K562 (cell line): ENCODE results near the gene USP4. TPM values are rescaled to one million over a fixed set of nuclear protein-coding genes. Genes with fewer than 3 reads are reported as not detected.

Experiments used
- ADNP ChIP-seq: fragments of 200-800 bp; sonication (Bioruptor generic); IDR thresholded peaks from 2 replicates; pipeline ENCODE4 v1.6.1; 2016; ENCODE audit warnings: missing genetic modification characterization, missing compliant biosample characterization
- ARID1B ChIP-seq: fragments of 450-650 bp; IDR thresholded peaks from 2 replicates; pipeline ENCODE4 v1.6.1; 2016; ENCODE audit warnings: antibody characterized with exemption, mild to moderate bottlenecking, inconsistent platforms
- CBFA2T3 ChIP-seq: fragments of 450-650 bp; IDR thresholded peaks from 2 replicates; pipeline ENCODE4 v1.6.1; 2017
- ETV5 ChIP-seq: sonication (generic); formaldehyde crosslinking; IDR thresholded peaks from 2 replicates; pipeline ENCODE4 v1.4.0; 2020; ENCODE audit warnings: low read depth, mild to moderate bottlenecking, missing genetic modification reagents
- GATAD2A ChIP-seq: fragments of 450-650 bp; IDR thresholded peaks from 2 replicates; pipeline ENCODE4 v1.6.1; 2017
- HDAC8 ChIP-seq: fragments of 450-650 bp; IDR thresholded peaks from 2 replicates; pipeline ENCODE4 v1.6.1; 2016; ENCODE audit warnings: mild to moderate bottlenecking, missing genetic modification characterization, moderate library complexity, missing compliant biosample characterization
- MAZ ChIP-seq, 2 experiments: fragments of 450-650 bp in 1 of 2; sonication (generic) in 1 of 2; formaldehyde crosslinking; IDR thresholded peaks in 1 of 2; conservative IDR thresholded peaks in 1 of 2; 2 replicates each; pipeline versions ENCODE4 v1.4.0 to v1.5.0; 2020; ENCODE audit warnings: mild to moderate bottlenecking in 1 of 2, missing genetic modification reagents in 1 of 2
- NR2C2 ChIP-seq, 2 experiments: fragments of 200-800 bp in 1 of 2; sonication (Bioruptor generic) in 1 of 2; sonication (generic) in 1 of 2; formaldehyde crosslinking in 1 of 2; IDR thresholded peaks; 2 replicates each; pipeline versions ENCODE4 v1.6.1 to v1.8.0; 2016 to 2022; ENCODE audit warnings: mild to moderate bottlenecking in 1 of 2, missing compliant biosample characterization in 1 of 2, missing genetic modification characterization in 1 of 2, missing genetic modification reagents in 1 of 2
- RBM17 ChIP-seq: fragments of 200-400 bp; formaldehyde crosslinking; IDR thresholded peaks from 2 replicates; pipeline ENCODE4 v1.6.1; 2017; ENCODE audit warnings: low read depth, mild to moderate bottlenecking, low read length, borderline replicate concordance
- SAFB2 ChIP-seq: fragments of 200-400 bp; formaldehyde crosslinking; IDR thresholded peaks from 2 replicates; pipeline ENCODE4 v1.6.1; 2018; ENCODE audit warnings: borderline replicate concordance, low read length, low read depth, moderate library complexity; ENCODE audit not compliant: severe bottlenecking
- SETDB1 ChIP-seq: IDR thresholded peaks from one replicate; pipeline ENCODE4 v1.6.1; 2012; ENCODE audit warnings: low read length, control low read depth, inconsistent platforms
- SMC3 ChIP-seq: conservative IDR thresholded peaks from 2 replicates; pipeline ENCODE4 v1.6.1; 2011; ENCODE audit warnings: low read depth, low read length, improper control_type of control experiment; ENCODE audit not compliant: insufficient read depth
- SRSF1 ChIP-seq: fragments of 200-400 bp; formaldehyde crosslinking; IDR thresholded peaks from 2 replicates; pipeline ENCODE4 v1.6.1; 2017; ENCODE audit warnings: mild to moderate bottlenecking, low read depth, low read length, moderate library complexity
- SUPT5H ChIP-seq: fragments of 450-650 bp; IDR thresholded peaks from 2 replicates; pipeline ENCODE4 v1.6.1; 2016
- TCF7L2 ChIP-seq: fragments of 150-350 bp; IDR thresholded peaks from 2 replicates; pipeline ENCODE4 v1.6.1; 2016; ENCODE audit warnings: low read depth, mild to moderate bottlenecking, low read length, moderate library complexity
- TOE1 ChIP-seq, 2 experiments: fragments of 450-650 bp in 1 of 2; sonication (generic) in 1 of 2; formaldehyde crosslinking in 1 of 2; IDR thresholded peaks; 2 replicates each; pipeline versions ENCODE4 v1.7.1 to v1.8.0; 2016 to 2022; ENCODE audit warnings: borderline replicate concordance in 2 of 2, mild to moderate bottlenecking in 2 of 2, antibody characterized with exemption in 1 of 2, inconsistent platforms in 1 of 2, low read depth in 1 of 2, missing genetic modification reagents in 1 of 2, moderate library complexity in 1 of 2
- polyA plus RNA-seq, 8 experiments: library from polyadenylated mRNA; depleted of rRNA in 4 of 8; stranded (reverse) in 5 of 8; unstranded in 3 of 8; fragments of >200 nt; fragmentation: Nextera tagmentation in 2 of 8; fragmentation: Illumina TruSeq in 1 of 8; extraction: Ambion mirVana in 2 of 8; extraction: Trizol in 1 of 8; gene quantifications; 2 replicates each; pipeline versions ENCODE4 v1.2.1 to v1.2.3, GENCODE V29; 2011 to 2014; ENCODE audit warnings: inconsistent platforms in 1 of 8, missing spikeins in 1 of 8
- total RNA-seq, 7 experiments: library from RNA; depleted of rRNA in 6 of 7; stranded (reverse); fragments of >200 nt in 6 of 7; fragmentation: Illumina TruSeq in 2 of 7; extraction: Trizol in 2 of 7; gene quantifications; 2 replicates each; pipeline versions ENCODE4 v1.2.1 to v1.2.3, GENCODE V29; 2011 to 2021; ENCODE audit warnings: low replicate concordance in 1 of 7
- TF ChIP-seq, protein P1 (sequence below): fragments of 450-650 bp; IDR thresholded peaks from one replicate; pipeline ENCODE4 v1.6.1; 2018; ENCODE audit warnings: mild to moderate bottlenecking, moderate library complexity; ENCODE audit not compliant: partially characterized antibody
- TF ChIP-seq, protein P2 (sequence below): sonication (generic); formaldehyde crosslinking; IDR thresholded peaks from 2 replicates; pipeline ENCODE4 v1.8.0; 2022; ENCODE audit warnings: missing genetic modification reagents, mild to moderate bottlenecking, moderate library complexity, borderline replicate concordance
- TF ChIP-seq, protein P3 (sequence below): fragments of 250-450 bp; sonication (Bioruptor Pico); IDR thresholded peaks from 2 replicates; pipeline ENCODE4 v1.5.0; 2020; ENCODE audit warnings: mild to moderate bottlenecking

The USP4 gene
- total and polyA plus RNA-seq, 9 of the 15 experiments (the other 6 are each of a cell fraction or from before 2014, with no cell fraction given) = 11.8 to 40.4 (median 22.9) TPM

DNA sequence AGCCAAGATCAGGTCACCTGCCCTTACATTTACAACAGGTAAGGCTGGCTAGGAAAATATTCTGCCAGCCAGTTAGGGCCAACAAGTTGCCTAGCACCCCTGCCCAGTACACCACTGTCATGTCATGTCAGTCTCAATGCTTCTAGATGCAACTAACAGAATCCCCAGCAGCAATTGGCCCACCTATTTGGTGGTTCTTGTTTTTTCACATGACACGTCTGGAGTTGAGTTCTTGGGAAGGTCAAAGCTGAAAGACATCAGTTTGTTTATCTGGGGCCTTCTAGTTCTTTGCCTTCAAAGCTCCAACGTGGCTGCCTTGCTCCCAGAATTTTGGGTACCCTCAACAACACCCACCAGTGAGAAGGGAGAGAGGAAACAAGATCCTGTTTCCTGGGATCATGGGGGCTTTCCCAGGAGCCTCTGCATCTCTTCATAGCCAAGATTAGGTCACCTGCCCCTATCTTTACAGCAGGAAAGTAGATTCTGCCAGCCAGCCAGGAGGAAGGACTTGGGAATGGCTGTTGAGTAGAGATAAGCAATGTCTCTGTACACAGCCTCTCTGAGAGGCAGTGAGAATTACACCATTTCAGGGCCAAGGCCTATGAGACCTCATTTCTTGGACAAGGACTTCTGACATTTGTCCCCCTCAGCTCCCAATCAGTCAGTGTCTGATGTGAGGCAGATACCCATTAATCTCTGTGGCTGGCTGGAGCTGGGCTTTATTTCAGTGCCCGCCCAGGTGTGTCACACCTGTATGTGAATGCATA, 9.7 kb upstream of the USP4 start (continued):
- TF ChIP-seq, protein P1, sequence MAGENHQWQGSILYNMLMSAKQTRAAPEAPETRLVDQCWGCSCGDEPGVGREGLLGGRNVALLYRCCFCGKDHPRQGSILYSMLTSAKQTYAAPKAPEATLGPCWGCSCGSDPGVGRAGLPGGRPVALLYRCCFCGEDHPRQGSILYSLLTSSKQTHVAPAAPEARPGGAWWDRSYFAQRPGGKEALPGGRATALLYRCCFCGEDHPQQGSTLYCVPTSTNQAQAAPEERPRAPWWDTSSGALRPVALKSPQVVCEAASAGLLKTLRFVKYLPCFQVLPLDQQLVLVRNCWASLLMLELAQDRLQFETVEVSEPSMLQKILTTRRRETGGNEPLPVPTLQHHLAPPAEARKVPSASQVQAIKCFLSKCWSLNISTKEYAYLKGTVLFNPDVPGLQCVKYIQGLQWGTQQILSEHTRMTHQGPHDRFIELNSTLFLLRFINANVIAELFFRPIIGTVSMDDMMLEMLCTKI = no peak
- TF ChIP-seq MAZ (CRISPR knock-in tag; conservative IDR thresholded peaks at IDR 0.05 in 1 of 2, IDR thresholded peaks at IDR 0.05 in 1 of 2) (0 out of 4 replicates have a peak, but pooled peaks of 1 of the 2 experiments have one; percentile 42), SETDB1 (no peak), NR2C2 (CRISPR knock-in tag; IDR thresholded peaks at IDR 0.05) (no peak), NR2C2 (tag; IDR thresholded peaks at IDR 0.05) (peak; percentile 58; the same call in 1 of the 2 replicates), SMC3 (no peak), HDAC8 (tag) (no peak), RBM17 (no peak), ETV5 (CRISPR knock-in tag) (no peak), TOE1 (IDR thresholded peaks at IDR 0.05; ENCODE audit: borderline replicate concordance) (no peak), TOE1 (CRISPR knock-in tag; IDR thresholded peaks at IDR 0.05; ENCODE audit: borderline replicate concordance, low read depth) (no peak), ADNP (tag) (0 out of 2 replicates have a peak, but pooled peaks have one; percentile 53), SRSF1 (no peak), CBFA2T3 (peak; percentile 97), GATAD2A (peak; percentile 68; the same call in 1 of the 2 replicates), SUPT5H (no peak), SAFB2 (no peak), ARID1B (peak; percentile 98), TCF7L2 (no peak)
- TF ChIP-seq, protein P2, sequence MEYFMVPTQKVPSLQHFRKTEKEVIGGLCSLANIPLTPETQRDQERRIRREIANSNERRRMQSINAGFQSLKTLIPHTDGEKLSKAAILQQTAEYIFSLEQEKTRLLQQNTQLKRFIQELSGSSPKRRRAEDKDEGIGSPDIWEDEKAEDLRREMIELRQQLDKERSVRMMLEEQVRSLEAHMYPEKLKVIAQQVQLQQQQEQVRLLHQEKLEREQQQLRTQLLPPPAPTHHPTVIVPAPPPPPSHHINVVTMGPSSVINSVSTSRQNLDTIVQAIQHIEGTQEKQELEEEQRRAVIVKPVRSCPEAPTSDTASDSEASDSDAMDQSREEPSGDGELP (CRISPR knock-in tag) = peak; percentile 38
- TF ChIP-seq, protein P3, sequence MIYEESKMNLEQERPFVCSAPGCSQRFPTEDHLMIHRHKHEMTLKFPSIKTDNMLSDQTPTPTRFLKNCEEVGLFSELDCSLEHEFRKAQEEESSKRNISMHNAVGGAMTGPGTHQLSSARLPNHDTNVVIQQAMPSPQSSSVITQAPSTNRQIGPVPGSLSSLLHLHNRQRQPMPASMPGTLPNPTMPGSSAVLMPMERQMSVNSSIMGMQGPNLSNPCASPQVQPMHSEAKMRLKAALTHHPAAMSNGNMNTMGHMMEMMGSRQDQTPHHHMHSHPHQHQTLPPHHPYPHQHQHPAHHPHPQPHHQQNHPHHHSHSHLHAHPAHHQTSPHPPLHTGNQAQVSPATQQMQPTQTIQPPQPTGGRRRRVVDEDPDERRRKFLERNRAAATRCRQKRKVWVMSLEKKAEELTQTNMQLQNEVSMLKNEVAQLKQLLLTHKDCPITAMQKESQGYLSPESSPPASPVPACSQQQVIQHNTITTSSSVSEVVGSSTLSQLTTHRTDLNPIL (CRISPR knock-in tag) = no peak
